Gastroesophageal sphincter (tissue), 3 donors: ENCODE results near the gene CORO1A.

Source experiments
- CTCF ChIP-seq, 4 experiments: fragments of 200-600 bp in 2 of 4; fragments of 450-650 bp in 2 of 4; sonication (generic) in 1 of 4; IDR thresholded peaks; one replicate each; pipeline ENCODE4 v1.5.1; 2017 to 2019; ENCODE audit warnings: antibody characterized with exemption in 4 of 4, mild to moderate bottlenecking in 2 of 4, moderate library complexity in 2 of 4
- EP300 ChIP-seq: sonication (generic); formaldehyde crosslinking; IDR thresholded peaks from one replicate; pipeline ENCODE4 v1.6.1; 2017; ENCODE audit warnings: antibody characterized with exemption, mild to moderate bottlenecking
- POLR2A ChIP-seq, 2 donors: fragments of 450-650 bp; IDR thresholded peaks; one replicate each; pipeline ENCODE4 v1.6.1; 2017; ENCODE audit warnings: antibody characterized with exemption in 2 of 2, mild to moderate bottlenecking in 2 of 2, moderate library complexity in 1 of 2

- no peak for TF ChIP-seq CTCF (IDR thresholded peaks at IDR 0.05)
- no peak for TF ChIP-seq POLR2A (IDR thresholded peaks at IDR 0.05)
- no peak for TF ChIP-seq EP300
These were observed 10.3 kb upstream of the CORO1A start for GRCh38 chr16:30173054-30173453.
